B cell (primary cell): ENCODE measurements around the gene CHST15.

ENCODE experiments used
- EZH2 ChIP-seq: IDR thresholded peaks from 2 replicates; pipeline ENCODE4 v1.6.1; 2012; ENCODE audit warnings: borderline replicate concordance, low read depth, mild to moderate bottlenecking, moderate library complexity, low read length; ENCODE audit not compliant: insufficient read depth, poor library complexity, severe bottlenecking
- TF ChIP-seq, protein P1 (sequence below): fragments of 200-600 bp; IDR thresholded peaks from one replicate; pipeline ENCODE4 v1.8.0; 2022; ENCODE audit warnings: antibody characterized with exemption, mild to moderate bottlenecking

DNA sequence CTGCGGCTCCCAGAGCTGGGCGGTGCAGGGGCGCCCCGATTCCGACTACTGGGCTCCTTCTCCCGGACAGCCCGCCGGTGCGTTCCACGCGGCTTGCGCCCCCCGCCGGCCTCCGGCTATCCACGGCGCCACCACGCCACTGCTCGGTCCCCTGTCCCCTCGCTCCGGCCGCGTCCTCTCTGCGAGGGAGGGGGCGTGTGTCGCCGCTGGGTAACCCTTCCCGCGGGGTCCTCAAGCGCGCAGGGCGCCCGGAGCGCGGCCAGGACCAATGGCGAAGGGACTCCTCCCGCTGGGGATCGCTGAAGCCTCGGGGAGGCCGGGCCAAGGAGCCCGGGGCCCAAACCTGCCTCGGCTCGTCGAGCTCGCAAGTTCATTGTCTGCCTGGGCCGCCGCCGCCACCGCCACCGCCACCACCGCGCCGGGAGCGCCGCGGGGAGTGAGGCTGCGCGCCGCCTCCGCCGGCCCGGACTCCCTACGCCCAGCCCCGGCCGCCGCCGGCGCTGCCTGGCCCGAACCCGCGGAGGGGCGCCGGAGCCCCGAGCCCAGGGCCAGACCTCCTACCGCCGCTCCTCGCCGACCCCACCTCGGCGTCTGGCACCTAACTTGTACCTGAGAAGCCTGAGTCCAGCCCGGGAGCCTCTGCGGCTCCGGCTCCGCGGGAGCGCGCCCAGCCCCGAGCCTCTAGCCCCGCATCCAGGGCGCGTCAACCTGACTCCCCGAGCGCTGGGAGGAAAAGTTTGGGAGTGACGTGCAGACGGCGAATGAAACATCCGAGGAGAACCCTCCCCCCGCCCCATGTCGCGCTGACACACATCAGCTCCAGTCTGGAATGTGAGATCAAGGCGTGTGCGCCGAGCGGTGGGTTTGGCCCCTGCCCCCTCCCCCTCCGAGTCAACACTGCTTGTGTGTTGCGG, at the start of gene CHST15:
- TF ChIP-seq, protein P1, sequence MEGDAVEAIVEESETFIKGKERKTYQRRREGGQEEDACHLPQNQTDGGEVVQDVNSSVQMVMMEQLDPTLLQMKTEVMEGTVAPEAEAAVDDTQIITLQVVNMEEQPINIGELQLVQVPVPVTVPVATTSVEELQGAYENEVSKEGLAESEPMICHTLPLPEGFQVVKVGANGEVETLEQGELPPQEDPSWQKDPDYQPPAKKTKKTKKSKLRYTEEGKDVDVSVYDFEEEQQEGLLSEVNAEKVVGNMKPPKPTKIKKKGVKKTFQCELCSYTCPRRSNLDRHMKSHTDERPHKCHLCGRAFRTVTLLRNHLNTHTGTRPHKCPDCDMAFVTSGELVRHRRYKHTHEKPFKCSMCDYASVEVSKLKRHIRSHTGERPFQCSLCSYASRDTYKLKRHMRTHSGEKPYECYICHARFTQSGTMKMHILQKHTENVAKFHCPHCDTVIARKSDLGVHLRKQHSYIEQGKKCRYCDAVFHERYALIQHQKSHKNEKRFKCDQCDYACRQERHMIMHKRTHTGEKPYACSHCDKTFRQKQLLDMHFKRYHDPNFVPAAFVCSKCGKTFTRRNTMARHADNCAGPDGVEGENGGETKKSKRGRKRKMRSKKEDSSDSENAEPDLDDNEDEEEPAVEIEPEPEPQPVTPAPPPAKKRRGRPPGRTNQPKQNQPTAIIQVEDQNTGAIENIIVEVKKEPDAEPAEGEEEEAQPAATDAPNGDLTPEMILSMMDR: no peak
- TF ChIP-seq EZH2: no peak
